Germinal center (tissue), 1 donor: ENCODE results near the gene MTMR4.
"Not testable (repeated sequence)": the region's sequence is repeated elsewhere in the genome, so short reads cannot be mapped to it uniquely, and the experiment has no call there.

Experiments
- DNase-seq: peaks from one replicate; pipeline ENCODE4 v3.0.0; 2012; ENCODE audit warnings: mixed read lengths, low spot score

MTMR4 gene

DNA sequence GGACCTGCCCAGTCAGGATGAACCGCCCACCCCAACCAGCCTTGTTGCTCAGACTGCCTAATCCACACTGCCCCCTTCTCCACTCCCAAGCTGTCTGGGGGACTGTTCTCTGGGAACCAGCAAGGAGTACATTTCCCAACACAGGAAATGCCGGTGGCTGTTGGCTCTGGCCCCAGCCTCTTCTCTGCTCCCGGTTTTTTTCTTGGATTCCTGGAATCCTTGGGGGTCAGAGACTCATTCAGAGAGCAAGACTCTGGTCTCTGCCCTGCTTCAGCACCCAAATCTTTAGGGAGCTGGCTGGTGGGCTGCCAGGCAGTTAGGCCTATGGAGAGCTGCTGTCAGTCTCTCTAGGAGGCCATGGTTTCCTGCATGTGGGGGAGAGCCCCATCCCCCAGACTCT lies 10.8 kb upstream of the MTMR4 start:
- DNase-seq, result no peak

DNA sequence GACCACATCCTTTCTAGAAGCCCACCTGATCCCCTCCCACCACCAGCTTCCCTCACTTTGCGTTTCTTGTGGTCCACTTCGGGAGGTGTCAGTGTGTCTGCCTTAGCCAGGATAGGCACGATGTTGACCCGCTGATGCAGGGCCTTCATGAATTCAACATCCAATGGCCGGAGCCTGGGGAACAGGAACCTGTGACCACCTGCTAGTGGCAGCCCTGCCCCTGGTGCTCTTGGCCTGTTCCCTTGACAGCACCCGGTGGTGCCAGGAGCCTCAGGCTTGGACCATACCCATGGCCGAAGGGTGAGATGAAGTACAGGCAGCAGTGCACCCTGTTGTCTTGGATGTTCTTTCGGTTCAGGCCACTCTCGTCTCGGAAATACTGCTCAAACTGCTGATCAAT lies 7.2 kb upstream of the MTMR4 start:
- no peak for DNase-seq

DNA sequence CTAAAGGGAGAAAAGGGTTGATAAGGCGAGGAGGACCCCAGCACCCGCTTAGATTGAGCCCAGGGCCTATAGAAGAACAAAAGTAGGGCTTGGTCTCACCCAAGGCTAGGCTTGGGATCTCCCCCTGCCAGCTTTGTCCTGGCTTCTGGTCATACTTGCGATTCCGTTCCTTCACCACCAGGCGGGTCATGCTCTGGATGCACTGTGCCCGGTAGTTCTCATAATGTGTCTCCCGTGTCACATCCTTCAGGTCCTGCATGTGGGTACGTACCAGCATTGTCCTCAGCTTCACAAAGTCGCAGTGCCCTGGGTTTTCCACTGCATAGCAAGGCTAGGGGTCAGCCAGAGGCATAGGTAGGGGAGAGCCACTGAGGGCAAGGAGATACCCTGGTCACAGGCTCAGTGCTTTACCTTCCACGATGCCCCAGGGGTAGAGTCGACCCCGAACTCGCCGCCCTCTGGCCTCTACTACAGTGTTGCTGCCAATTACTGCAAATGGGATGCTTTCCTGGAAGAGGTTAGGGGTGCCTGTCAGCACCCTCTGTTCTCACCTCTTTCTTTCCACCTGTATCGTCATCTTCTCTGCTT lies 6.5 kb upstream of the MTMR4 start:
- DNase-seq, result no peak

DNA sequence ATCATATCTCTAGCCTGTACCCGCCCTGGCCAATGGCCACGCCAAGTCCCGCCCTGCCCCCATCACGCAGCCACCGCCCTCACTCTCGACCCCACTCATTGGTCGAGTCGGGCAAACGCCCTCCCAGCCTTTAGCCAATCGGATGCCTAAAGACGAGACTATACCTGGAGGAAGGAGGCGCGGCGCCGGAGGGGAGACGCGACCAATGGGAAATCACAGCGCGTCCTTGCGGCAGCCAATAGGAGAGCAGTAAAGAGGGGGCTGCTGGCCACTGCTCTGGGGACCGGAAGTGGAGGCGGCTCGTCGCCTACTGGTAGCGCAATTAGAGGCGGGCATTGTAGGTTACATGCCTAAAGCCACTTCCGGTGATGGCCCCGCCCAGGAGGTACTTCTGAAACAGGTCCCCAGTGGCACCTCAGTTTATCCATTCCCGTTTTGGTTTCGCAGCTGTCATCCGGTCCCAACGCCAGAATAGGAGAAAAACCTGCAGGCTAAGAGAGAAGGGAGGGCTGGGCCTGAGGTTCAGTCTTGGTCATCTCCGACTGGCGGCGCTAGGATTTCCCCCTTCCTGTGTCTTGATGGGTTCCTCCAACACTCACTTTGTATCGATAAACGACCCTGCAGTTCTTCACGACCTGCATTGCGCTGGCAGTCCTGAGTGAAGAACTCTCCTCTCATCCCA lies 3.6 kb upstream of the MTMR4 start:
- DNase-seq, result peak; percentile 99

DNA sequence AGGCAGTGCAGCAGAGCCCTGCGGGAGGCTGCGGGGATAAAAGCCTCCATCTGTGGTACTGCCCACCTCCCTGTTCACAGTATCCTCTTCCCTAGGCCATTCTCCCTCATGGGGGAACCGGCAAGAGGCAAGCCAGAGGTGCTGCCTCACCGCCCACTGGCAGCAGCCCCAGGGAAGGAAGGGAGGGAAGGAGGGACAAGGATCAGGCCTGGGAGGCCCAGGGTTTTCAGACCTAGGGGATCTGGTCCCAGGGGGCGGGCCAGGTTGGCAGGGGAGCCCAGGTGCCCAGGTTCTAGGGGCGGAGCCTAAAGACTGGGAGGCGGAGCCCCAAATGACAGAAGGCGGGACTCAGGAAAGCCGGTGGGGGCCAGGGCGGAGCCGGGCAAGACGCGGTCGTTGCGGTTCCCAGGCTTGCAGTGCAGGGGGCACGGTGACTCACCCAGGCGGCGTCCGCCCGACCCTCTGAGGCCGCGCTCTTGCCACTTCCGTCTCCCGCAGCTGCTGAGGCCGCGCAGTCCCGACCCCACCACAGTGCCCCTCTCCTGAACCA lies 3.0 kb upstream of the MTMR4 start:
- DNase-seq, result no peak

DNA sequence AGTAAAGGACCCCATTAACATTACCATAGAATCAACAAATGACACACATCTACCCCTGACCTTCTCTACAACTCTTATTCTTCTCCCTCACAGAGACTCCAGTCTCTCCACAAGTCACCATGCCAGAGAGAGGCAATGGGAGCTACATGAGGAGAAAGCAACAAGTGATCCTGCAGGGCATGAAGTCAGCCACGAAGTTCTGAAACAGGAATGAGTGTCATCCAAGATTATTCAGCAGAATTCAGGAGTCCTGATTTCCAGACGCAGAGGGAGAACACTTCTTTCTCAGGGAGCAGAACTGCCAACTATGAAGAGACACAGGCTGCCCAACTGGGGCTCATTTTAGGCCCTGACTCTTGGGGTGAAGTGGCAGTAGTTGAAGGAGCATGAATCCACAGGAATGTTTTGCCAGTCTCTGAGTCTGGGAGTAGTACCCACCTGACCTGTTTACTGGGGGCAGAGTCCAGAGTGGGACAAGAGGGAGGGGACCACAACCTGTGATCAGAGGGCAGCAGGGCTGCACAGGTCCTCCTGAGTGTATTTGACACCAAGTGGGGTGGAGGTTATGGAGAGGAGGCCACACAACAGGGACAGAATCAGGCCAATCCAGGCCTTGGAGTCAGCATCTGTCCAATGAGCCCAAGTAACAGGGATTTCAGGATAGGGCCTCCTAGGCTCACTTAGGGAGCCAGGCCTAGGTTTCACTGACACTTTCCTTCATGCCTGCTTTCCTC lies 2.4 kb upstream of the MTMR4 start:
- no peak for DNase-seq

DNA sequence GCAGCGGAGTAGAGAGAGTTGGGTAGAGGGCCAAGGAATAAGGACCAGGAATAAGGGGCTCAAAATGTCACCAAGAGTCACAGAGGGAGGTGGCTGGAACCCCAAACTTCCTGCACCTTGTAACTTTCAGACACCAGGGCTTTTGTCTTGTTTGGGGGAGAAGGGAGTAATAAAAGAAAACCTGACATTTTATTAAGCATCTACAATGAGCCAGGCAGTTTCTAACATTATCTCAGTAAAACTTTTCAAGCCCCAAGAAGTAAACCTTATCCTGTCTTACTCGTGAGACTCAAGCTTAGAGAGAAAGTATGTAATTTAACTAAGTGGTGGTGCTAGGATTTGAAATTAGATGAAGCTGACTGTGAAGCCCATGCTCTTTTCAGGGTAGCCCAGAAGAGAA lies 848 bp upstream of the MTMR4 start:
- no peak for DNase-seq

DNA sequence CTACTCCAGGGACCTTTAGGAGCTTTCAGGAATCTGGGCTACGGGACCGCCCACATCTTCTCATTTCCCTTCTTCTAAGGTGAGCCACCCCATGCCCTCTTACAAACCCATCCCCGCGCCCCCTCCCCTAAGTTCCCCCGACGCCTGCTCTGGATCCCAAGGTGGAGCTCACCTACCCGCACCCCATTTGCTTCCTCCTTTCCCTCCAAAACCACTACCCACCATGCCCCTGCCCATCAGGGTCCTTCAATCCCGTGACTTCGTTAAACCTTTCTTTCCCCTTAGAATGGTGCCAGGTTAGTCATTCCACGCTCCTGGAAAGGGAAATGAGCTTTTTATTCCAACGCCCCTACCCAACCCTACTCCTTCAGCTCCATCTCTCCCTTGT lies 326 bp upstream of the MTMR4 start:
- DNase-seq, result no peak

DNA sequence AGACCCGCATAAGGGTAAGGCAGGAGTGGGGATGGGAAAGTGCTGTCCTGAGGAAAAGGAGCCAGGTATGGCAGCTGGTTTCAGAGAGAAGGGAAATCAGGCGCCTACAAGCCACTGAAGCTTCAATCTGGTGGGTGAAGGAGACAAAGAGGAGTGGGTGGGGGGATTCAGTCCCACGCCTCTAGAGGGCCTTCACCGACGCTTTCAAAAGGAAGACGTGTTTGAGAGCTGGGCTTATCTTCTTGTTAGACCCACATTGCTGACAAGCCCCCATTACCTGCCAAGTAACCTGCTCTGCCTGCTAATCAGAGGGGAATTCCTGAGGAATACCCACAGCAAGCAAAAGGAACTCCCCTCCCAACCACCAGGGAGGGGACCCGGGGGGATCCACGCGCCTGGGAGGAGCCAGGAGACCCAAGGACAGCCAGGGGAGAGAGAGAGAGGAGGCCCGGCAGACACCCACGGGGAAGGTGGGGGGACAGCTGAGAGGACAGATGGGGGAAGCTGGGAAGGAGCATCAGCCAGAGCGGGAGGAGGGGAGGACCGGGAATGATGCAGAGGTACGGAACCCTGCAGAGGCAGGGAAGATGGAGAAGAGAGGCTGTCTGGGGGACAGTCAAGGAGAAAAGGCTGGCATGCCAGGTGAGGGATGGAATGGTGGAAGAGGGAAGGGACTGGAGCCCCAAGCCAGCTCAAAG lies 1.0 kb downstream of the MTMR4 start:
- no peak for DNase-seq

DNA sequence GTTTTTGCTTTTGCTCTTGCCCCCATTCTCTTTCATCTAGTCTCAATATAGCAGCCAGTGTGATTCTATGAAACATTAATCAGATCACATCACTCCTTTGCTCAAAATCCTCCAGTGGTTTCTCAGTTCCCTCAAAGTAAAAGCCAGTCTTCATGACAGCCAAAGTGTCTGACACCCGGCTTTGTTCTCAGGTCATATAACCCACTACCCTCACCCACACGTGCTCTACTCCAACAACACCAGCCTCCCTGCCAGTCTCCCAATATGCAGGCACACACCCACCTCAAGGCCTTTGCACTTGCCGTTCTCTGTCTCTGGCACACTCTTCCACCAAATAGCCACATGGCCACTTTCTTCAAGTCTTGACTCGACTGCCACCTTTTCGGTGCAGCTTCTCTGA lies 4.4 kb downstream of the MTMR4 start:
- no peak for DNase-seq

DNA sequence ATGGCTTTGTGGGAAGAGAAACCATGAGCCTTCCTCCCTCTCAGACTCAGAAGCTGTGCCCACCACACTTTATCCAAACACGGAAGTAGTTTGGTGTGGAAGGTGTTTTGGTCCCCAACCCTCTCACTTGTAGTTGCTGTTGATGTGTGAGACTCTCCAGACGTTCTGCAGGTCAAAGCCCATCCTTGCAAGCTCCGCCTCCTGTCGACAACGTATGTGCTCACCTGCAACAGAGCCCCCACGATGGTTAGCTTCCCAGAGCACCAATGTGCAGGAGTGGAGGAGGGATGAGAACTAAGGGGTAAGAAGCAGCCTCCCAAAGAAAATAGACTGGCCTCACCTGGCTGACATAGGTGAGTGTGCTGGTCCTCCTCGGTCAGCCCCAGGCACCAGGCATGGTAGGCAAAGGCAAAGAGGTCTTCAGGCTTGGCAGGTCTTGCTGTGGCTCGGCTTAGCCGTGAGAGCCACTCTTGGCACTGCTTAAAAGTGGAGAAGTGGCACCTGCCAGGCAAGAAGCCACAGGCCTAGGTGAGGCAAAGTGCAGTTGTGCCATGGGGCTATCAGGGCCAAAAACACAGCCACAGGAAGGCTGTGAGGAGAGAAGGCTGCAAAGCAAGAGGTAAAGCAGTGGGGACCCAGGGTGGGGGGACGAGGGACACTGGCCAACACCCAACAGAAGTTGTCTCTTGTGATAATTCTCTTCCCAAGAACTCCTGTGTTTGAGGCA lies 5.9 kb downstream of the MTMR4 start:
- no peak for DNase-seq

DNA sequence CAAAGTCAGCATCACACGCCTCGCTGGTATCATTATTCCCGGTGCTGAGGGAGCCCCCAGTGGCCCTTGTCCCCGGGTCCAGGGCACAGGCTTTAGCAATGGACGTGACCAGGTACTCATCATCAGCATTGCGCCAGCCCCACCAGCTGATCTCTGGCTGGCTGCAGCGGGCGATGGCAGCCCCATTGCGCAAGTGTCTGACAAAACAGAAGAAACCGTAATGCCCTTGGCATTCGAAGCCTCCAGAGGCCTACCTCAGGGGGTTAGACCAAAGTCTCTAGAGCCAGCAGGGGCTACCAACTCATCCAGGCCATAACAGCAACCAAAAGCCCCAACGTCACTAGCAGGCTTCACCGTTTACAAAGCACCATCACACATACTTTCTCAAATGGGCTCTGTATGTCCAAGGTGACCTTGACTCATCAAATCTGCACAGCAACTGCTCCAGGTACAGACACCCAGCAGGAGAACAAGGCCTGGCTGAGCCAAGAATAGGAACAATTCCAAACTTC lies 7.3 kb downstream of the MTMR4 start:
- no peak for DNase-seq

DNA sequence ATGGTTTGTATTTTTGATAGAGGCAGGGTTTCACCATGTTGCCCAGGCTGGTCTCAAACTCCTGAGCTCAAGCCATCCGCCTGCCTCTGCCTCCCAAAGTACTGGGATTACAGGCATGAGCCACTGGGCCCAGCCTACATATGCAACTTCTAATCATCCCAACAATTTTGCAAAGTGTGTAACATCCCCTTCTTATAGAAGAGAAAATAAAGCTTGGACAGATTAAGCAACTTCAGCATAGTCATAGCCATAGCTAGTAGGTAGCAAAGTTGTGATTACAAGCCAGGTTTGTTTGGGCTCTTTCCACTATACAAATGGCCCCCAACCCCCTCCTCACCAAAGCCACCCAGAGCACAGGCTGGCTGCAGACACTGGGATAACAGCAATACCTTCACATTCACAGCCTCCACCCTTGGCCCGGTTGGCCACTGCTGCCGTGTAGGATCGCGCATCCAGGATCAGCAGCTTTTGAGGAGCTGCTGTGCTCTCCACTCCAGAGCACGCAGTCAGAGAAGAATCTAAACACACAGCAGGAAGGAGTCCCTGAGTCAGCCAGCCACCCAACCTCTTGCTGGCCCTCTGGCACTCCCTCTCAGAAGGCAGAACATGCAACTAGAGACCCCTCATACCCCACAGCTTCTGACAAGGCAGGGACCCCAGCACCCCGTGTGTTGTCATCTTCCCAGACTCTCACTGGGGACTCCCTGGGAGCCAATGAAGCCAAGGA lies 7.9 kb downstream of the MTMR4 start:
- no peak for DNase-seq

DNA sequence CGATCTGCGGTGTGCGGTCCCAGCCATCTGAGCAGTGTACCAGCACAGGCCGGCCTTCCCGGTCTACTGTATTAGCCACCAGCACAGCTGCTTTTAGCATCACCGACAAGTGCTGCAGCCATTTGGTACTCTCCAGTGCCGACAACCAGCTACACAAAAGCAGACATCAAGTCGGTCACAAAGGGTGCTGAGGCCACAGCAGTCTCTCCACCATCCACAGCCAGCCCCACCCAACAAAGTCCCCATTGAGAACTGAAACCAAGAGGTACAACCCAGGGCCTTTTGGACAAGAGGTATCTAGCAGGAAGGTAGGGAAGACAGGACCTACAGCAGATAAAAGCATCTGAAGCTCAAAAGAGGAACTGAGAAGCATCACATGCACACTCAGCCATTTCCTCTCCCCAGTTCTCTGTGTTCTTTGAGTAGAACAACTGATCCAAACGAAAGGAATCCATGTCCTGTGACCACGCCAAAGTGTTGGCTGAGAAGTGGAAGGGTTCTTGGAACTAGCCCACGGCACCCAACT lies 9.5 kb downstream of the MTMR4 start:
- peak; percentile 81 for DNase-seq

DNA sequence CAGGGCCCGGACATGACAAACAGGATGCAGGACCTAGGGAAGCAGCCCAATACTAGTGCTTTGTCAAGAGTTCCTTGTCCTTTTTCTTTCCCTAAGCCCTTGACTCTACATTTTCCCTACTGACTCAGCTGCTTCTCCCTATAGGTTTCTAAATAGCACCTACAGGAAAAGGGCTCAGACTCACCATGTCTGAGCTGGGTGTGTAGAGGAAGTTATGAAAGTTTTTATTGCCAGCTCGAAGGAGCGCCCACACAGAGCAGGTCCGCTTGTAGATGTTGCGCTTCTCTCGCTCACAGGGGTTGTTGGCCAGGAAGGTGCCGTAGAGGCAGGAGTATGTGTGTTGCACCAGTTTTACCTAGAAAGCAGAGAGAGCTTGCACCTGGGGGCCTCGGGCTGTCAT lies 10.6 kb downstream of the MTMR4 start:
- DNase-seq, result no peak

DNA sequence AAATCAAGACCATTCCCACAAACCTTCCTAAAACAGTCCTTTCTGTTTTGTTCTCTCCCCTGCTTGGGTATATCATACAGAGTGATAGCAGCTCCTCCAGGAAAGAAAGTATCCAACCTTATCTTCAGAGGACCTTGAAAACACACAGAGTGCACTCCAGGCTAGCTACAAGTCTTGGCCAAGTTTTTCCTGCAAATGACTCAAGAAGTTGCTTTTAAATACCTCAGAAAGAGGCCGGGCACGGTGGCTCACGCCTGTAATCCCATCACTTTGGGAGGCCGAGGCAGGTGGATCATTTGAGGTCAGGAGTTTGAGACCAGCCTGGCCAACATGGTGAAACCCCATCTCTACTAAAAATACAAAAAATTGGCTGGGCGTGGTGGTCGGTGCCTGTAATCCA lies 11.3 kb downstream of the MTMR4 start:
- not testable (repeated sequence) for DNase-seq

DNA sequence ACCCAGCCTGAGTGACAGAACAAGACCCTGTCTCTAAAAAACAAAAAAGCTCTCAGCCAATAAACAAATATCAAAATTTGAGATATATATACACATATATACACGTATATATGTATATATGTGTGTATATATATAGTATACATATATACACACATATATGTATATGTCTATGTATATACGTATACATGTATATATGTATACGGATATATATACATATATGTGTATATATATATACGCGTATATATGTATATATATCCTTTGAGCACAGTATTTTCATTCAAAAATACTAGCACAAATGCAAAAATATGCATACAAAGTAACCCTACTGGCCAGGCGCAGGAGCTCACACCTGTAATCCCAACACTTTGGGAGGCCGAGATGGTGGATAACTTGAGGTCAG lies 13.0 kb downstream of the MTMR4 start:
- DNase-seq, result no peak

DNA sequence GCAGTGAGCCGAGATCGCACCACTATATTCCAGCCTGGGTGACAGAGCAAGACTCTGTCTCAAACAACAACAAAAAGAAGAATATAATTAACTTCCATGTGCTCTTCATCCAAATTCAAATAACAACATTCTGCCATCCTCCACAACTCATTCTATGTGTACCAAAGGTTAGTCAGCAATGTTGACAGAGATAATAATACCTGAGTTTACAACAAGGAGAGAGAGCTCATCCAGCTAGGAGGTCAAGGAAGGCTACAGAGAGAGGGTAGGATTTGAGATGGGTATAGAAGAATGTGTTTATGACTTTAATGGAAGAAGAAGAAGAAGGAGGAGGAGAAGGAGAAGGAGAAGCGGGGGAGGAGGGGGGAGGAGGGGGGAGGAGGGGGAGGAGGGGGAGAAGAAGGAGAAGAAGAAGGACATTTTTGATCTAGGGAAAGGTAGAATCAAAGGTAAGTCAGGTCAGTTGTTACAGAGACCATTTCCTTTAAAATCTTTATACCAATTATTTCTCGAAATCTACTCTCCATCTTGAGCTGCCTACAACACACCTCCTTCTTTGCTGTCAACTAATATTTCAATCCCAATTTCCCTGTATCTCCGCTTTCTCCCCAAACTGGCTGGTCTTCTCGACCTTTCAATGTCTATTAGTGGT lies 16.1 kb downstream of the MTMR4 start:
- DNase-seq, result no peak

DNA sequence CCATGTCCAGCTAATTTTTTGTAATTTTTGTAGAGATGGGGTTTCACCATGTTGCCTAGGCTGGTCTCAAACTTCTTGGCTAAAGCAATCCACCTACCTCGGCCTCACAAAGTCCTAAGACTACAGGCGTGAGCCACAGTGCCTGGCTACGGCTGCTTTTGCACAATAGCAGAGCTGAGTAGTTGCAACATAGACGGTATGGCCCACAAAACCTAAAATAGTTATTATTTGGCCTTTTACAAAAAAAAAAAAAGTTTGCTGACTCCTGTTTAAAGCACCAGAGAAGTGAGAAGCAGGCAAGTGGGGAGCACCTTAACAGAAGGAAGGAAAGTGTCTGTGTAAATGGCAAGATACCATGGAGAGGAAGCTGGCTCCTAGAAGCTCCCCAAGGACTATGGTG lies 20.9 kb downstream of the MTMR4 start:
- no peak for DNase-seq
